Central memory CD4-positive, alpha-beta T cell (primary cell): ENCODE data around the gene RXRA.
A peak's percentile ranks its signal among the peaks of the same experiment; 100 is the strongest.

Experiments
- DNase-seq: peaks from one replicate; pipeline ENCODE4 v3.0.0; 2022

Gene RXRA

GRCh38 chr9:134403682-134404301 lies 77.5 kb downstream of the RXRA start:
- DNase-seq = peak; percentile 43

- DNase-seq = no peak
Measured at GRCh38 chr9:134404376-134405358, 78.4 kb downstream of the RXRA start.

DNA sequence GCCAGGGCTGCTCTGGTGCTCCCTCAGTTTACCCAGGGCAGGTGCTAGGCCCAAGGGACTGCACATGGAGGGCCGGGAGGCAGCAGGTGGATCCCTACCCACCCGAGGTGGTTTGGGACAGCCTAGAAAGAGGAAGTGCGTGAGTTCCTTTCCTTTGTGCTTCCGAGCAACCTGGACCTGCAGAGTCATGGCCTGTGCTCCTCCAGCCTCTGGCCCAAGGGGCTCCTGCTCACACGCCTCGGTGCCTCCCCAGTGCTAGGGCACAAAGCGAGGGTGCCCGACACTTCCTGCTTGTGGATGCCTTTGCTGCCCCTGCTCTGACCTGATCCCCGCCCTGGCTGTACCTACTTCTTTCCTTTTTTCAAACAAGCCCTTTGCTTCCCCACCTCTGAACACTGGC lies 79.3 kb downstream of the RXRA start:
- DNase-seq = no peak

GRCh38 chr9:134406366-134407120 lies 80.3 kb downstream of the RXRA start:
- DNase-seq = no peak

DNA sequence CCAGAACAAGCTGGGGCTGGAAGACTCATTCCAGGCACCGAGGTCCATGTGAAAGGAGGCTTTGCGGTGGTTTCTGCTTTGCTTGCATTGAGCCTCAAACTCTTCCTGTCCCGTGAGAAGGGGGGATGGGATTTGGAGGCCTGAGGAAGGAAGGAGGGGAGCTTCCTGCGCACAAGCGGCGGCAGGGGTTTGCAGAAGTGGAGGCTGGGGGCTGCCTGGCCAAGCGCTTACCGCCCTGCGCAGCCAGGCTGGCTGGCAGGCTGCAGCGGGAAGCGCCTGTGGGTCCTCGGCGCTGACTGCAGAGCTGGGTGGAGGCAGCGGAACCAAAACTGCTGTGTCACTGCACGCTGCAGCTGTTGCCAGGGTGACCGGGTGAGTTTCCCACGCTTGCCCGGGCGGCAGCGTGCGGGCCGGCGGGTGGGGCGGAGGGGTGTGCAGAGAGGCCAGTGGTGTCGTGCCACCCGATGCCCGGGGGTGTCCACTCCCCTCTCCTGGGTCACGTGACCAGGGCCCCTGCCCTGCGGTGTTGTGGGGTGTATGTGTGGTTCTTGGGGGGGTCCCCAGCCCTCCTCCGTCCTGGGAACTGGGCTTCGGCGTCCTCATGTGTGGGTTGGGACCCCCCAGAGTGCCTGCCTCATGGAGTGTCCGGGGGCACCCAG lies 81.0 kb downstream of the RXRA start:
- peak; percentile 74 for DNase-seq

GRCh38 chr9:134408389-134408788 lies 82.1 kb downstream of the RXRA start:
- DNase-seq = no peak

- no peak for DNase-seq
Measured at GRCh38 chr9:134408939-134409737, 82.9 kb downstream of the RXRA start.

DNA sequence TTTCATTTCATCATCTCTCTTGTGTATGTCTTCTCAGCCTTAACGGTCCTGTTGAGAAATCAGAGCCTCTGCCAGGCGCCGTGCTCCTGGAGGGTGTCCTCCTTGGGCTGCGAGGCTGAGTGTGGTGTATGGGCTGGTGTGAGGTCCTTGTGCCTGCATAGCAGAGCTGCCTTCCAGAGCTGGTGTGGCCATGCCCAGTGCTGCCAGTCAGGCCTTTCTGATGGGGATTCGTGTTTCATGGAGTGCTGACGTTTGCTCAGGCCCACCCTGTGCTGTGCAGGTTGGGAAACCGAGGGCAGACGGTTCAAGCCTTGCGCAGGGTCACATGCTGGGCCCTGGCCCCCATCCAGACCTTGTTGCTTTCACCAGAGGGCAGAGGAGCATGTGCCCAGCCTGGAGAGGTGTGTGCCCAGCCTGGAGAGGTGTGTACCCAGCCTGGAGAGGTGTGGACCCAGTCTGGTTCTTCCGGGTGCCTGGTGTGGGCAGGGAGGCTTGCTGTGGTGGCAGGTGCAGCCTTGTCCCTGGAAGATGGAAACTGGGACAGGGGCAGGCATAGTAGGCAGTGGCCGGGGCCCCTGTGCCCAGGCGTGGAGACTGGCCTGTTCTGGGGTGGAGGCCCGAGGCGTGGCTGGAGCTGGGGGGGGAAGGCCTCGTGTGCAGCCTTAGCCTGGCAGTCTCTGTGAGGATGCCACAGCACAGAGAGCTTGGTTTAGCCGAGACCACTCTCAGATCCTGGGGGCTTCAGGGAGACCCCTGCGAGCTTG lies 84.0 kb downstream of the RXRA start:
- DNase-seq = no peak

GRCh38 chr9:134410835-134411217 lies 84.6 kb downstream of the RXRA start:
- no peak for DNase-seq

DNA sequence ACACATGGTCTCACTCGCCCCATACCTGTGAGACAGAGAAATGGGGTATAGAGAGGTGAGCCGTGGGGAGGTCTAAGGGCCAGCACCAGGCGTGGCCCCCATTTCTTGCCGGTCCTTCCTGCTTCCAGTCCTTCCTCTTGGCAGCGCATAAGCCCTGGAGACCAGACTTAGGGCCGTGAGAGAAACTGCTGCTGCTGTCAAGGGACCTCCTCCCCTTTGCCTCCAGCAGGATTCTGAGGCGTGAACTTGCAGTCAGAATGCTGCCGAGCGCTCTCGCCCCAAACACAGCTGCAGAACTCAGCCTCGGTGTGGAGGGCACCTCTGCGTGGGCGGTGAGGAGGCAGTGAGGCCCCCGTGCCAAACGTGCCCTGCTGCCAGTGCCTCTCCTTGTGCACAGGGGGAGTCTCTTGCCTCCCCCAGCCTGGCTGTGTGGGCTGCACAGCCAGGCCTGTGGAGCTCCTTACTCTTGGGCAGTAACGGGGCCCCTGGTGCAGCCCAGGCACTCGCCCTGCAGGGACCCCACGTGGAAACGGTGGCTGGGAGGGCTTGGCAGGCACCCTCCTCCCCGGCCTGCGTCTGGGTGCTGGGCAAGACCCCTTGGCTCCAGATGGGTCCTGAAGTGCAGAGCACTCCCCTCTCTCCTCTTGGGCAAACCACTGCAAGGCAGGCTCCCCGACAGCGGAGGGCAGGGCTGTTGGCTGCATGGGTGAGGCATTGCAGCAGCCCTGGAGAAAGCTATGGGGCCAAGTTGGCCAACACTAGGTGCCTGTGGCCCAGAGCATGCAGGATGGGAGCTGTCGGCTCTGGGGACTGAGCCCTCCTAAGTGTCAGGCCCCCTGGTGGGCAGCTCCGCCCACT lies 85.4 kb downstream of the RXRA start:
- no peak for DNase-seq

DNA sequence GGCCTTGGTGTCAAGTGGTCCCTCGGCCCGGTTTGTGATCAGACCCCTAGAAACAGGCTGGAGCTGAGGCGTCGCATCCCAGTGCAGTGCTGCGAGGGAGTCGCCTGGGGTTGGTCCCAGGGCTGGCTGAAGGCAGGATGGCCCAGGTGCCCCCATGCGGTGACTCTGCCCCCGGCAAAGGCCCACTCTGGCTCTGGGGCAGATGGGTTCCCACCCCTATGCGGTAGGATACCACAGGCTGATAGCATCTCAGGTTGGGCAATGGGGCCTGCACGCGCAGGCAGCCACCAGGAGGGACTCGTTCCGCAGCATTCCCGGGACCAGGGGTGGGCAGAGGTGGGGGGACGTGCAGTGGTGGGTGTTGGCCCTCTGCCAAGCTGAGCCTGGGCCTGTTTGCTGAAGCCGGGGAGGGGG lies 86.0 kb downstream of the RXRA start:
- no peak for DNase-seq

DNA sequence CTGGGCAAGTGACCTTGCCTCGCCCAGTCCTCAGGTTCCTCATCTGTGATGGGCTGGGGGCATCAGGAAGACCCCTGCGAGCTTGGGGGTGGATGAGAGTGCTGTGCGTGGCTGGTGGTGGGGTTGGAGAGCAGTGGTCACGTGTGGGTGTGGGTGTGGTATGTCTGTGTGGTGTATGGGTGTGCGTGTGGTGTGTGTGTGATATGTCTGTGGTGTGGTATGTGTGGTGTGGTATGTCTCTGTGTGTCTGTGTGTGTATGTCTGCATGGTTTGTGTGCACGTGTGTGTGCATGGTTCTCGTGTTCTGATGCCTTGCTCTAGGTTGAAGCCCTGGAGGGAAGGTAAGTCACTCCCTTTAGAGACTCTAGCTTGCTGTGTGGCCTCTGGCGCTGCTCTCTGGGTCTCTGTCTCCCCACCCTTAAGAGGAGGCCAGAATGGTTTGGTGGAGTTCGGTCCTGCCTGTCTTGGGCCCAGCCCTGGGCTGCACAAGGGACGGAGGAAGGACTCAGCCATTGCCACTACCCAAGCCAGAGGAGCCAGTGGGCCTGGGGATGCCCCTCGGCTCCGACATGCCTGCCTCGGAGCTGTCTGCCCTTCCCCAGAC lies 87.0 kb downstream of the RXRA start:
- DNase-seq = no peak

DNA sequence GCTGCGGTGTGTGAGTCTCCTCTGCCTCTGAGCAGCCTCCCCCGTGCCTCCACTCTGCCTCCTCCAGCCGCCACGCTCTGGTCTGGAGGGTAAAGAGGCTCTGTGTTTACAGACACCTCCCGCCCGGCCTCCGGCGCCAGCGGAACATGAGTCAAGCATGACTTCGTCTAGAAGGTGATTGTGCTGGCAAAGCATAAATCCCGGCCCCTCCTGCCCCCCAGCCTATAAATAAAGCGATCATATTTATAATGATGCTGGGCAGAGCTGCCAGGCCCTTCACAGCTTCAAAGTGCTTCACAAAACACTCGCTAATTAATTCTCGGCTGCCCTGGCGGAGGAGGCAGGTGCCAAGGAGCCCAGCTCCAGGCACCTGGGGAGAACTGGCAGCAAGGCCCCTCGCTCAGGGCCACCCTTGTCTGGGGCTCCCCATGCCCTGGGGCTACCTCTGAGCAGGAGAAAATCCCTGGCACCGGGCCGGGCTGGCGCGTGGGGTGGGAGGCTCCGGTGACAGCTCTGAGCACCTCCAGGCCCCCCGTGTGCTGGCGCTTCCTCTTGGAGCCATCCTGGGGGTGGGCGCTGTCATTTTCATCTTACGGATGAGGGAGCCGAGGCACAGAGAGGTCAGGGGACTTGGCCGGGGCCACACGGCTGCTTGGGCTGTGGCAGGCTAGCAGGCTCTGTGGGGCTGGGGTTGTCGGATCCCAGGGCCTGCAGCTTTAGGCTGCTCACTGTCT lies 87.8 kb downstream of the RXRA start:
- no peak for DNase-seq

DNA sequence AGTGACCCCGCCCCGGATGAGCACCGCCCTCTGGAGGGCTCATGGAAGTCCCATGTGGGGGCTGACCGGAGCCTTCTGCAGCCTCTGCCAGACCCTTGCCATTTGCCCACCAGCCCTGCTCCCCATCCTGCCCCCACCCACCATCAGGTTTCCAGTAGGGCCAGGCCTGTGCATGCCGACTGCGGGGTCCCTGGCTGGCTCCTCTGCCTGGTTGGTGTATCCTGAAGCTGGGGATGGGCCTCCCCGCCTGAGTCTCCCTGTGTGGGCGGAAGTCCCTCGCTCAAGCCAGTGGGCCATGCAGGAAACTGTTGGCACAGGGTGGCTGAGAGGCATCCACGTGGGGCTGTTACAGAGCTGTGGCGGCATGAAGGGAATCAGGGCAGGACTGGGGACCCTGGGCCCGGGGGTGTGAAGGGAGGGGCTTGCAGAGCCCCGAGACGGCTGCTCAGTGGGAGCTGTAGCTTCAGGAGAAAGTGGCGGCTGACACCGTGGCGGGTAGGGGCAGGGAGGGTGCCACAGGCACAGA lies 88.7 kb downstream of the RXRA start:
- no peak for DNase-seq

- no peak for DNase-seq
Measured at GRCh38 chr9:134416385-134417015, 90.2 kb downstream of the RXRA start.

DNA sequence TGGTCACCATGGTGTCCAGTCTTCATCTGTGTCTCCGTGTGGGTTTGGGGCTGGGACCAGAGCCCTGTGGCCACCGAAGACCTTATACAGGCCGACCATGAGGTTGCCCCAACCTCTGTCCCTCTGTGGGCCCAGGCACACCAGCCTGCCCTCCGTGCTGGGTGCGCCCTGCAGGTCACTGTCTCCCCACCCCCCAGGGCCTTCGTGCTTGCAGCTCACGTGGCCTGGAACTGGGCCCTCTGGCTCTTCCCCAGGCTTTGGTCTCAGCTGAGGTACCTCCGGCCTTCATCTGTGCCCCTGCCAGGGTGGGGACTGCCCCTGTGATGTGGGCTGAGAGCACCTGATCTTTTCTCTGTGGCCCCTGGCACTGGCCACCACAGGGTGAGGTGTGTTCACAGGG lies 92.1 kb downstream of the RXRA start:
- DNase-seq = no peak

DNA sequence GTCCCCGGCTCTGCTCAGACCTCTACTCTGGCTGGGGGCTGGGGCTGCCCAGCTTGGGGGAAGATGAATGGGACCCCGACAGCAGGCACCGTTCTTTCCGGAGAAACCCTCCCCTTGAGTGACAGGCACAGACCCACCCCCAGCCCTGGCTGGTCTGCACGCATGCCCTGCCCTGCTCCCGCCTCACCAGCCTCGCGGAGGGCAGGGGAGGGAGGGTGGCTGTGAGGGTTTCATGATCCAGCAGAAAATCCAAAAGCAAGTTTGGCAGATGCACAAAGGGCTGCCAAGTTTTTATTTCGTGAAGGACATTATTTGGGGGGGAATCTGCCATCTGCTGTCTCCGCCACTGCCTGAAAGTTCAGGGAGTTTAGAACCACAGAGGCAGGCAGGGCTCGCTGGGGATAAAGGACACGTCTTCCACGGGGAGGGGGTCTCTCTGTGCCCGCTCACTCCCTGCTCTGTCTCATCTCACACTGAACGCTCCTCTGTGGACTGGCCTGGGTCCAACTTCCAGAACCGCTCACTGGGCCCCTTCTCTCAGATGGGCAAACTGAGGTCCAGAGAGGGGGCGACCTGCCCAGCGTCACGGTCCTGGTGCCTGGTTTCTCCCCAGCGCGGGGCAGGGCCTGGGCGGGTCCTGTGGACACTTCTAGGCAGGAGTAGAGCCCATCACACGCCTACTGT lies 92.9 kb downstream of the RXRA start:
- no peak for DNase-seq

DNA sequence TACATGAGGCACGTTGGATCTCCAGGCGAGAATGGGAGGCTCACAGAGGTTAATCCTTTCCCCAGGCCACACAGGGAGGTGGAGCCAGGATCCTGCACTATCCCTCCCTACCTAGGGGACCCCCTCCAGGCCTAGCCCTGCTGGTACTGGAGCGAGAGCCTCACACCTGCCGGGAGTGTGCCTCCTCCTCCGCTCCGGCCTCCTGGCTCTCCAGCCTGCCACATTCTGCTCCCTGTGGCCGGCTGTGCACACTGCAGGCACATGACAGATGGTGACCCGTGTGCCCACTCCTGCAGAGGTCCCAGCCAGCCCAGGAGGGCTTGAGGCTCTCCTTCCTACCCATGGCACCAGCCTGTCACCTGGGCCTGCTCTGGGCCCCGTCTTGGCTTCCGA lies 93.4 kb downstream of the RXRA start:
- DNase-seq = no peak
